GM21529 (cell line): Measurements from ENCODE around the gene AGER.
"Not testable (repeated sequence)": the region's sequence is repeated elsewhere in the genome, so short reads cannot be mapped to it uniquely, and the experiment has no call there.

Experiments used
- ATAC-seq: cut with Tn5 transposase; IDR thresholded peaks from one replicate; pipeline ENCODE4 v1.9.1; 2021; ENCODE audit not compliant: unreplicated experiment

The AGER gene

GRCh38 chr6:32200711-32201475, 16.8 kb upstream of the AGER start:
- no peak for ATAC-seq

GRCh38 chr6:32198866-32199265, 14.8 kb upstream of the AGER start:
- no peak for ATAC-seq

DNA sequence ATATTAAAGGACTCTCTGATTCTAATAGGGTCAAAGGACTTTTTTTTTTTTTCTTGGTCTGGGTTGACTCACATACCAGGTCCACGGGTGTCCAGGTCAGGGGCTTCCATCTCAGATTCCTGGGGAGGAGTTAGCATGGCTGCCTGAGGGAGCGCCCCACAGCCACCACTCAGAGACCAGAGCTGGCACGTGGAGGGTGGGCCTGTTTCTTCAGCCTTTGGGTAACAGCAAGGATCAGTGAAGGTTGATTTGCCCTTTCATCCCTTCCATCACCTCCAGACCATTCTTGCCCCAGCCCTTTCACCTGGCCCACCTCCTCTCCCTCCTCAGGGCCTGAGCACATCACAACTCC, 14.3 kb upstream of the AGER start:
- ATAC-seq, result no peak

- no peak for ATAC-seq
These were observed 12.9 kb upstream of the AGER start for GRCh38 chr6:32196682-32197616.

GRCh38 chr6:32195902-32196681, 12.0 kb upstream of the AGER start:
- ATAC-seq, result peak; percentile 71

DNA sequence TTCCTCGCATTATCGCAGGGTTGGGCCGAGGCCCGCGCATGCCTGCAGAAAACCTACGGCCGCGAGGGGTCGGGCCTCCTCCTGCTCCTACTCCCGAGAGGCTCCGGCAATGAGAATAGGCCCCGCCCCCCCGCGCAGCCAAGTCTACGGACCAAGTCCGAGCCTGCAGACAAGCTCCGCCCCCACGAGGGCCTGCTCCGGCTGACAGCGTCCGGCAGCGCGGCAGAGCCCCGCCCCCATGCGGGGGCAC, 11.5 kb upstream of the AGER start:
- peak; percentile 70 for ATAC-seq

GRCh38 chr6:32194825-32195651, 11.0 kb upstream of the AGER start:
- ATAC-seq, result no peak

GRCh38 chr6:32194388-32194787, 10.3 kb upstream of the AGER start:
- ATAC-seq, result no peak

- ATAC-seq, result not testable (repeated sequence)
These were observed 9.0 kb upstream of the AGER start for GRCh38 chr6:32193096-32193495.

DNA sequence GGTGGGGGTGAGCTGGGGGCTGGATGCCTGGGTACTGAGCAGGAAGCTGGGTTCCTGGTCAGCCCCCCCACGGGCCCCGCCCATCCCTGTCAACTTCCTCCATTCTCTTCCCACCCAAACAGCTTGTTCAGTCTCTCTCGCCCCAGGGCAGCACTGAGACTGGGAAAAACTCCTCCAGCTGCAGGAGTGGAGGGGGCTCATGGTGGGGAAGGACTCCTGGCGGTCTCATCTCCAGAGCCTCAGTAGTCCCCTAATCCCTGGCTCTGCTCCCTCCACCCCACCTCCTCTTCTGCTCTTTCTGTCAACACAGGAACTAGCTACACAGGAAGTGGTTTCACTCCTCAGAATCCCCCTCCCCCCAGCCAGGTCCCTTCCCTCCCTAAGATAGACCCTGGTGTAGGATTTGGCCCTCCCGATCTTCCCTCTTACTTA, 8.6 kb upstream of the AGER start, which contains the start of gene GPSM3:
TSS of gene GPSM3 (minus strand) at position 36 of the 432 bp plus-strand sequence. CDS start 130 bp downstream, outside the sequence.
- no peak for ATAC-seq

- no peak for ATAC-seq
These were observed 7.9 kb upstream of the AGER start for GRCh38 chr6:32191696-32192607.

DNA sequence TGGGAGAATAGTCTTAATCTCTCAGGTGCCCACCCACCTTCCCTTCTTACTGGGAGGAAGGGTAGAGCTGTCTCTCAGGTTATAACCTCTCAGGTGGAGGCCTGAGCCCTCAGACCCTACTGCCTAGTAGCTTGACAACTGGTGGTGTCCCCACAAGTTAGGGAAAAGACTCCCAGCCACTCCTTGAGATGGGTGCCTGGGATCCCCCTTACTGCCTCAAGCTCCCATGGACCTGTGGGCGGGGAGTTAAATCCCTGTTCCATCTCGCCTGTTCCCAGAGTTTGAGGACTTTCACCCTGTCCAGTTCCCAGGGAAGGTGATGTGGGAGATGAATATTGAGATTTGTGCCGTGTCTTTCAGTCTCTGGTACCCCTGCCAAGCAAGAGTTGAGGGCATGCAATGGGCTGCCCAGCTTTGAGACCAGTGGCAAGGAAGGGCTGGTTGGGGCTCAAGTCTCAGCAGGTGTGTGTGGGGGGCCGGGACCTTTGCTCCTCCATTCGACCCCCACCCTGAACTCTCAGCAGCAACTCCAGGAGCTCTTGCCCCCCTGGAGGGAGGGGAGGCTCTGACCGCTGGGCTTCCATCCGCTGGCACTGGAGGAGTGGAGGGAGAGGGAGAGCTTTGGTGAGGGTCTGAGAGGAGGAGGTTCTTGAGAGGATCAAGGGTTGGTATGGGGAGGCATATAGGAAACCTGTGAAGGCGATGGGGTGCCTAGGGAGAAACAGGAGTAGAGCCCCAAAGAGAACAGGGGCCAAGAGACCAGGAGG, 7.0 kb upstream of the AGER start:
- ATAC-seq, result no peak

- peak; percentile 50 for ATAC-seq
These were observed 6.2 kb upstream of the AGER start, which contains the start of gene PBX2 for GRCh38 chr6:32190054-32190851. TSS of gene PBX2 (minus strand) at chr6:32190202. CDS start at chr6:32189915, 287 bp downstream.

GRCh38 chr6:32189742-32190053, 5.6 kb upstream of the AGER start:
- ATAC-seq, result no peak

GRCh38 chr6:32189069-32189741, 5.2 kb upstream of the AGER start:
- ATAC-seq, result no peak

DNA sequence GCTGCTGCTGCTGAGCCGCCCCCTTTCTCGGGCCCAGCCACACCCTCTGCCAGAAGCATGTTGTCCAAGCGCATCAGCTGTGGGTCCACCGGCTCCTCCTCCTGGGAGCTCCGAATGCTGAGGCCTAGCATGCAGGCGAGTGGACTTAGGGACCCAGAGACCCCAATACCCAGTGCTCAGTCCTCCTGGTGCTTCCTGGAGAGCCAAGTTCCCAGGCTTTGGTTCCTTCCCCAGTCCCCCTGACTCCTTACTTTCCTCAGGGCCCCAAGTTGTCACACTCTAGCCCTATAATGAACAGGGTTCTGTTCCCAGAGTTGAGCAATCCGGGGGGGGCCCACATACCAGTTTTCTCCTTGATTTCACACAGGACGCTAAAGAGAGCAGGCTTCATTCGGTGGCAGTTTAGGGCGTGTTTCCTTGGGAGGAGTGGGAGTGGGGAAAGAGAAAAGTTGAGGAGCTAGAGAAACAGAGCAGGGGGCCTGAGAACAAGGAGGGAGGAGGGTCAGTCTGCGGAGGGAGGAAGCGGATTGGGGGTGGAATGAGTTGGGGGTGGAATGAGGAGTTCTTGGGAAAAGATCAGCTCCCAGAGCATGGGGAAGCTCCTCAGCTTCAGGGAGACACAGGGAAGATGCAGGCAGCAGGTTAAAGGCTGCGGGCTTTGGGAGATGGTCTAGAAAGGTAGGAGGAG, 4.5 kb upstream of the AGER start:
- no peak for ATAC-seq
